ENCODE measurements around the gene NAV1. TPM values are rescaled to one million over a fixed set of nuclear protein-coding genes. Genes with fewer than 3 reads are reported as not detected.

NAV1 gene
- total RNA-seq, 1 donor from 2014 or later, result 288 TPM

GRCh38 chr1:201540846-201541735, 2.2 kb downstream of the NAV1 start:
- peaks cover 5% of the 10 kb centered on the region for H3K9me3 Mint-ChIP-seq (ENCODE audit: unreplicated experiment)
- H3K36me3 Mint-ChIP-seq (ENCODE audit: unreplicated experiment), result no peaks in the 10 kb centered on the region
- H3K27ac Mint-ChIP-seq (ENCODE audit: unreplicated experiment), result peak overlapping the region; percentile 98
- peak overlapping the region; percentile 85 for H3K4me3 Mint-ChIP-seq (ENCODE audit: unreplicated experiment)
- peaks cover 75% of the 10 kb centered on the region for H3K4me1 Mint-ChIP-seq (ENCODE audit: unreplicated experiment)
- DNase-seq (ENCODE audit: extremely low spot score, unreplicated experiment), result no peak
- no peaks in the 10 kb centered on the region for H3K27me3 Mint-ChIP-seq (ENCODE audit: unreplicated experiment)
- no peak for TF ChIP-seq CTCF (IDR thresholded peaks at IDR 0.05)

GRCh38 chr1:201542309-201543035, 3.5 kb downstream of the NAV1 start:
- peak overlapping the region; percentile 98 for H3K27ac Mint-ChIP-seq (ENCODE audit: unreplicated experiment)
- no peak for DNase-seq (ENCODE audit: extremely low spot score, unreplicated experiment)
- peaks cover 64% of the 10 kb centered on the region for H3K4me1 Mint-ChIP-seq (ENCODE audit: unreplicated experiment)
- no peaks in the 10 kb centered on the region for H3K27me3 Mint-ChIP-seq (ENCODE audit: unreplicated experiment)
- no peak for TF ChIP-seq CTCF (IDR thresholded peaks at IDR 0.05)
- peaks cover 5% of the 10 kb centered on the region for H3K9me3 Mint-ChIP-seq (ENCODE audit: unreplicated experiment)
- peak overlapping the region; percentile 54 for H3K4me3 Mint-ChIP-seq (ENCODE audit: unreplicated experiment)
- no peaks in the 10 kb centered on the region for H3K36me3 Mint-ChIP-seq (ENCODE audit: unreplicated experiment)

- TF ChIP-seq CTCF (IDR thresholded peaks at IDR 0.05), result no peak
- peaks cover 5% of the 10 kb centered on the region for H3K9me3 Mint-ChIP-seq (ENCODE audit: unreplicated experiment)
- no peak for DNase-seq (ENCODE audit: extremely low spot score, unreplicated experiment)
- H3K36me3 Mint-ChIP-seq (ENCODE audit: unreplicated experiment), result no peaks in the 10 kb centered on the region
- H3K4me1 Mint-ChIP-seq (ENCODE audit: unreplicated experiment), result peaks cover 53% of the 10 kb centered on the region
- H3K4me3 Mint-ChIP-seq (ENCODE audit: unreplicated experiment), result no peak overlapping the region
- H3K27ac Mint-ChIP-seq (ENCODE audit: unreplicated experiment), result peak overlapping the region; percentile 84
- H3K27me3 Mint-ChIP-seq (ENCODE audit: unreplicated experiment), result no peaks in the 10 kb centered on the region
Measured at GRCh38 chr1:201543871-201544642, 5.1 kb downstream of the NAV1 start.

- TF ChIP-seq CTCF (IDR thresholded peaks at IDR 0.05), result no peak
- peaks cover 5% of the 10 kb centered on the region for H3K9me3 Mint-ChIP-seq (ENCODE audit: unreplicated experiment)
- no peak overlapping the region for H3K4me3 Mint-ChIP-seq (ENCODE audit: unreplicated experiment)
- no peaks in the 10 kb centered on the region for H3K27me3 Mint-ChIP-seq (ENCODE audit: unreplicated experiment)
- H3K4me1 Mint-ChIP-seq (ENCODE audit: unreplicated experiment), result peaks cover 53% of the 10 kb centered on the region
- DNase-seq (ENCODE audit: extremely low spot score, unreplicated experiment), result no peak
- H3K36me3 Mint-ChIP-seq (ENCODE audit: unreplicated experiment), result no peaks in the 10 kb centered on the region
- peak overlapping the region; percentile 84 for H3K27ac Mint-ChIP-seq (ENCODE audit: unreplicated experiment)
Measured at GRCh38 chr1:201544710-201545109, 5.8 kb downstream of the NAV1 start.

Data from osteocyte (in vitro differentiated cells).